RWPE2 (cell line): Measurements from ENCODE around the gene IKZF5.

Experiments
- ATAC-seq: fragments of 200-7000 bp; cut with Tn5 transposase; 3 replicates; pipeline ENCODE4 v1.9.1; 2021; ENCODE audit warnings: low read depth
- DNase-seq: peaks from one replicate; pipeline ENCODE4 v3.0.0-alpha.2; 2020; ENCODE audit warnings: low spot score
- H3K27ac ChIP-seq: fragments of 450-650 bp; 2 replicates; pipeline ENCODE4 v1.5.1; 2017; ENCODE audit warnings: mild to moderate bottlenecking; ENCODE audit not compliant: poor library complexity, severe bottlenecking
- H3K27me3 ChIP-seq: fragments of 250-450 bp; sonication (Bioruptor Pico); 2 replicates; pipeline ENCODE4 v1.5.1; 2021; ENCODE audit warnings: mild to moderate bottlenecking, moderate library complexity; ENCODE audit not compliant: insufficient read depth, poor library complexity, severe bottlenecking
- H3K36me3 ChIP-seq: fragments of 250-450 bp; sonication (Bioruptor Pico); 2 replicates; pipeline ENCODE4 v1.5.1; 2020; ENCODE audit warnings: low read depth, mild to moderate bottlenecking, moderate library complexity
- H3K4me1 ChIP-seq: fragments of 250-450 bp; sonication (Bioruptor Pico); 2 replicates; pipeline ENCODE4 v1.5.1; 2021; ENCODE audit warnings: mild to moderate bottlenecking, moderate library complexity; ENCODE audit not compliant: insufficient read depth, poor library complexity, severe bottlenecking
- H3K4me3 ChIP-seq: fragments of 250-450 bp; sonication (Bioruptor Pico); 2 replicates; pipeline ENCODE4 v1.5.1; 2021; ENCODE audit warnings: mild to moderate bottlenecking, moderate library complexity; ENCODE audit not compliant: severe bottlenecking
- H3K9me3 ChIP-seq: fragments of 250-450 bp; sonication (Bioruptor Pico); 2 replicates; pipeline ENCODE4 v1.5.1; 2021; ENCODE audit warnings: mild to moderate bottlenecking, moderate library complexity; ENCODE audit not compliant: severe bottlenecking
- TF ChIP-seq, protein P1 (sequence below): fragments of 450-650 bp; IDR thresholded peaks from one replicate; pipeline ENCODE4 v1.5.1; 2017; ENCODE audit warnings: mild to moderate bottlenecking, moderate library complexity; ENCODE audit not compliant: poor library complexity, severe bottlenecking

IKZF5 gene

DNA sequence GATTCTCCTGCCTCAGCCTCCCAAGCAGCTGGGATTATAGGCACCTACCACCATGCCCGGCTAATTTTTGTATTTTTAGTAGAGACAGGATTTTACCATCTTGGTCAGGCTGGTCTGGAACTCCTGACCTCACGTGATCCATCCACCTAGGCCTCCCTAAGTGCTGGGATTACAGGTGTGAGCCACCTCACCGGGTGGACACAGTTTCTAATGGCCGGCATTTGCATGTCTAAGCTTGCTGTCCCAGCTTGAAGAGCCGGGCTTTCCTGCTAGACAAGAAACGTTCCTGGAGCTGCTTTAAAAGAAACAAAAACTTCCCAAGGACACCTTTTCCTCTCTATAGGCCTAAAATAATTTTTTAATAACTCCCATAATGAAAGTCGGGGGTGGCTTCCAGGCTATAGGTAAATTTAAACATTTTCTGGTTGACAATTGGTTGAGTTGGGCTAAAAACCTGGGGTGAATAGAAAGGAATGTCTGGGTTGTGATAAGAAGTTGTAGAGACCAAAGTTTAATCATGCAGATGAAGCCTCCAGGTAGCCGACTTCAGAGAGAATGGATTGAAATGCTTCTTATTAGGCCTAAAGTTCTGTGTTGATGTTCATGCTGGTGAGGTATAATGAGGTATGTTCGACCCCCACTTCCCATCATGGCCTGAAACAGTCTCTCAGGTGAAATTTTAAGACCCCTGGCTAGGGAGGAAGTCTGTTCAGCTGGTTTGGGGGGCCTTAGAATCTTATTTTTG lies 9.0 kb upstream of the IKZF5 start:
- Histone ChIP-seq H3K9me3 (no peaks in the 10 kb centered on the region), H3K27ac (no peak overlapping the region), H3K4me1 (no peaks in the 10 kb centered on the region), H3K4me3 (no peak overlapping the region), H3K36me3 (no peaks in the 10 kb centered on the region), H3K27me3 (no peaks in the 10 kb centered on the region)
- DNase-seq (no peak), ATAC-seq (no peak)
- TF ChIP-seq, protein P1, sequence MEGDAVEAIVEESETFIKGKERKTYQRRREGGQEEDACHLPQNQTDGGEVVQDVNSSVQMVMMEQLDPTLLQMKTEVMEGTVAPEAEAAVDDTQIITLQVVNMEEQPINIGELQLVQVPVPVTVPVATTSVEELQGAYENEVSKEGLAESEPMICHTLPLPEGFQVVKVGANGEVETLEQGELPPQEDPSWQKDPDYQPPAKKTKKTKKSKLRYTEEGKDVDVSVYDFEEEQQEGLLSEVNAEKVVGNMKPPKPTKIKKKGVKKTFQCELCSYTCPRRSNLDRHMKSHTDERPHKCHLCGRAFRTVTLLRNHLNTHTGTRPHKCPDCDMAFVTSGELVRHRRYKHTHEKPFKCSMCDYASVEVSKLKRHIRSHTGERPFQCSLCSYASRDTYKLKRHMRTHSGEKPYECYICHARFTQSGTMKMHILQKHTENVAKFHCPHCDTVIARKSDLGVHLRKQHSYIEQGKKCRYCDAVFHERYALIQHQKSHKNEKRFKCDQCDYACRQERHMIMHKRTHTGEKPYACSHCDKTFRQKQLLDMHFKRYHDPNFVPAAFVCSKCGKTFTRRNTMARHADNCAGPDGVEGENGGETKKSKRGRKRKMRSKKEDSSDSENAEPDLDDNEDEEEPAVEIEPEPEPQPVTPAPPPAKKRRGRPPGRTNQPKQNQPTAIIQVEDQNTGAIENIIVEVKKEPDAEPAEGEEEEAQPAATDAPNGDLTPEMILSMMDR = no peak

DNA sequence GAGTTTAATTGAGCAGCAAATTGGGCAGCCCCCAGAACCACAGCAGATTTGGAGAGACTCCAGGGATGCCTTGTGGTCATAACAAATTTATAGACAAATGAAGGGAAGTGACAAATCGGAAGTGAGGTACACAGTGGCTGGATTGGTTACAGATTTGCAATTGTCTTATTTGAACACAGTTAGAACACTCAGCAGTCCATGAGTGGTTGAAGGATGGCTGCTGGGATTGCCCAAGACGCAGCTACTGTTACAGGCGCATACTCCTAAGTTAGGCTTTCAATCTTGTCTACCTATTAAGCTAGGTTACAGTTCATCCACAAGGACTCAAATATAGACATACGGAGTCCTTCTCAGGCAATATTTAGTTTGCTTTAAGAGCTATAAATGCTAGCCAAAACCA lies 7.6 kb upstream of the IKZF5 start:
- TF ChIP-seq, protein P1 = no peak
- Histone ChIP-seq H3K9me3 (no peaks in the 10 kb centered on the region), H3K4me1 (no peaks in the 10 kb centered on the region), H3K4me3 (no peak overlapping the region), H3K36me3 (no peaks in the 10 kb centered on the region), H3K27ac (no peak overlapping the region), H3K27me3 (no peaks in the 10 kb centered on the region)
- no peak for ATAC-seq
- no peak for DNase-seq

DNA sequence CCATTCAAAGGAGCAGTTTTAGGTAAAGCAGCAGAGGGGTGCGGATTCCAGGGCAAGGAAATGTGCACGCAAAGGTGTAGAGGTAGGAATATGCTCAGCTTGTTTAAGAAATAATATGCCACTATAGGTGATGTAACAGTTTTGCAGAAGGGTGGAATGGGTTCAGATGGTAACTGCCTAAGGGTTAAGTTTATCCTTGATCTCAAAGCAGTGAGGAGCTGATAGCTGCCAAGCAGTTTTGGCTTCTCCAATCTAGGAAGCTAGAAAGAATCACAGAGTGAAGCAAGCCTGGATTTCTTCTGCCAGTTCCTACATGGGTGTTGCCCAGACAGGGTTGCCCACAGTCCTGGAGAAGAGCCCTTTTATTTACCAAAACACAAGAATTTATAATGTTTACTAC lies 6.2 kb upstream of the IKZF5 start:
- ATAC-seq (no peak), DNase-seq (no peak)
- Histone ChIP-seq H3K27ac (no peak overlapping the region), H3K9me3 (no peaks in the 10 kb centered on the region), H3K36me3 (no peaks in the 10 kb centered on the region), H3K4me1 (peaks cover under 1% of the 10 kb centered on the region), H3K4me3 (no peak overlapping the region), H3K27me3 (no peaks in the 10 kb centered on the region)
- TF ChIP-seq, protein P1 = no peak

DNA sequence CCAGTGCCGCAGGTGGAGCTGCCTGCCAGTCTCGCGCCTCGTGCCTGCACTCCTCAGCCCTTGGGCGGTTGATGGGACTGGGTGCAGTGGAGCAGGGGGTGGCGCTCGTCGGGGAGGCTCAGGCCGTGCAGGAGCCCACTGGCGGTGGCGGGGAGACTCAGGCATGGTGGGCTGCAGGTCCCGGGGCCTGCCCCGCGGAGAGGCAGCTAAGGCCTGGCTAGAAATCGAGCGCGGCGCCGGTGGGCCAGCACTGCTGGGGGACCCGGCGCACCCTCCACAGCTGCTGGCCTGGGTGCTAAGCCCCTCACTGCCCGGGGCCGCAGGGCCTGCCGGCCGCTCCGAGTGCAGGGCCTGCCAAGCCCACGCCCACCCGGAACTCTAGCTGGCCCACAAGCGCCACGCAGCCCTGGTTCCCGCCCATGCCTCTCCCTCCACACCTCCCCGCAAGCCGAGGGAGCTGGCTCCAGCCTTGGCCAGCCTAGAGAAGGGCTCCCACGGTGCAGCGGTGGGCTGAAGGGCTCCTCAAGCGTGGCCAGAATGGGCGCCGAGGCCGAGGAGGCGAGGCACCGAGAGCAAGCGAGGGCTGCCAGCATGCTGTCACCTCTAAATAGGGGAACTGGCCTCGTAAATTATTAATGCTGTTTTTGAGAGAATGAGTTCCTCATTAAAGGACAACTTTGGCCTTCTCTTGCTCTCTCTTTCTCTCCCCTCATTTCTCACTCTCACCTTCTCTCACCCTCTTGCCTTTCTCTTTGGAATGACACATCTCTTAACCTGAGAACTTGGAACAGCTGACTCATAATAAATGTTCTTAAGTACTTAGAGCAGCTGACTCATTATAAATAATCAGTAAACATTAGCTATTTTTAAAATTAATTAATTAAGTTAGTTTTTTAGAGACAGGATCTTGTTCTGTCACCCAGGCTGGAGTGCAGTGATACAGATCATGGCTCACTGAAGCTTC lies 5.1 kb upstream of the IKZF5 start:
- DNase-seq (no peak), ATAC-seq (no peak)
- TF ChIP-seq, protein P1 = no peak
- Histone ChIP-seq H3K9me3 (no peaks in the 10 kb centered on the region), H3K36me3 (no peaks in the 10 kb centered on the region), H3K27ac (no peak overlapping the region), H3K4me1 (peaks cover 2% of the 10 kb centered on the region), H3K4me3 (no peak overlapping the region), H3K27me3 (no peaks in the 10 kb centered on the region)
